Measurements from ENCODE around the gene EIF4G1.

DNA sequence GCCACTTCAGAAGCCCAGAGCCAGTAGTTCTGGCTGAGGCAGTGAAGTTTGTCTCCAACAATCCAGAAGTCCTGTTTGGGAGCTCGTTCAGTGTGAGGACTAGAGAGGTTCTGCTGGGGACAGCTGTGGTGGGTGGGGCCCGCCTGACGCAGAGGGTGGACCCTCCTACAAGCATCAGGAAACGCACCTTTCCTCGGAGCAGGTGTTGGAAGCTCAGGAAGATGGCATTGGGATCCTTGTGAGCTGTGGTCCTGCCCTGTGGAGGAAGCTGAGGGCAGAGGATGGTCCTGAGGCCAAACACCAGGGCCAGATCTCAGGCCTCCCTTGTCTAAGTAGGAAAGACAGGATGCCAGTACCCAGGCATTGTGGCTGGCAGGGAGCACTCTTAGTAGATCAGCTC lies 58.5 kb downstream of the EIF4G1 start:
- TF ChIP-seq POLR2A (IDR thresholded peaks at IDR 0.05) (no peak), EP300 (IDR thresholded peaks at IDR 0.05) (no peak)

Measured in sigmoid colon (tissue), 4 donors.